COLO668 (cell line): ENCODE data around the gene HNF4A.
A peak's percentile ranks its signal among the peaks of the same experiment; 100 is the strongest.

Experiments used
- DNase-seq: peaks from one replicate; lab custom pipeline; 2025; ENCODE audit not compliant: unreplicated experiment; lab: John Stamatoyannopoulos, UW

Gene HNF4A

GRCh38 chr20:44423480-44423879, 68.0 kb downstream of the HNF4A start:
- no peak for DNase-seq

- DNase-seq = no peak
Measured at GRCh38 chr20:44424039-44424495, 68.6 kb downstream of the HNF4A start.

- no peak for DNase-seq
Measured at GRCh38 chr20:44425923-44426322, 70.4 kb downstream of the HNF4A start.

GRCh38 chr20:44426879-44427790, 71.6 kb downstream of the HNF4A start:
- no peak for DNase-seq

- no peak for DNase-seq
Measured at GRCh38 chr20:44427804-44428173, 72.3 kb downstream of the HNF4A start.

- DNase-seq = no peak
Measured at GRCh38 chr20:44428174-44429016, 72.9 kb downstream of the HNF4A start.

- DNase-seq = no peak
Measured at GRCh38 chr20:44429017-44429339, 73.5 kb downstream of the HNF4A start.

- DNase-seq = no peak
Measured at GRCh38 chr20:44429419-44430269, 74.1 kb downstream of the HNF4A start.

- DNase-seq = no peak
Measured at GRCh38 chr20:44430270-44431065, 75.0 kb downstream of the HNF4A start.

GRCh38 chr20:44431118-44431501, 75.6 kb downstream of the HNF4A start:
- DNase-seq = no peak

- DNase-seq = no peak
Measured at GRCh38 chr20:44431502-44432234, 76.2 kb downstream of the HNF4A start.

GRCh38 chr20:44432618-44433577, 77.4 kb downstream of the HNF4A start:
- no peak for DNase-seq

- DNase-seq = peak; percentile 62
Measured at GRCh38 chr20:44433751-44434538, 78.4 kb downstream of the HNF4A start.

GRCh38 chr20:44435630-44436335, 80.3 kb downstream of the HNF4A start:
- DNase-seq = no peak

- no peak for DNase-seq
Measured at GRCh38 chr20:44436393-44436792, 80.9 kb downstream of the HNF4A start.

GRCh38 chr20:44437497-44437896, 82.0 kb downstream of the HNF4A start:
- DNase-seq = no peak

- DNase-seq = no peak
Measured at GRCh38 chr20:44438782-44439181, 83.3 kb downstream of the HNF4A start.
